ENCODE results near the gene NDUFA6.
"Not testable (repeated sequence)": the region's sequence is repeated elsewhere in the genome, so short reads cannot be mapped to it uniquely, and the experiment has no call there.

NDUFA6 gene

GRCh38 chr22:42090596-42091454, at the start of gene NDUFA6:
Gene NDUFA6, minus strand, starts transcription at chr22:42090772. Its CDS starts 28 bp downstream, at chr22:42090744.
- DNase-seq: peak; percentile 90

GRCh38 chr22:42140153-42140552, 49.6 kb upstream of the NDUFA6 start:
- DNase-seq: not testable (repeated sequence)

- not testable (repeated sequence) for DNase-seq
Observed at GRCh38 chr22:42139508-42139907, 48.9 kb upstream of the NDUFA6 start.

- DNase-seq: no peak
Observed at GRCh38 chr22:42138972-42139371, 48.4 kb upstream of the NDUFA6 start.

GRCh38 chr22:42138122-42138770, 47.7 kb upstream of the NDUFA6 start:
- no peak for DNase-seq

GRCh38 chr22:42135688-42136087, 45.1 kb upstream of the NDUFA6 start:
- DNase-seq: not testable (repeated sequence)

- no peak for DNase-seq
Observed at GRCh38 chr22:42134100-42135020, 43.8 kb upstream of the NDUFA6 start.

GRCh38 chr22:42132457-42132856, 41.9 kb upstream of the NDUFA6 start:
- no peak for DNase-seq

- DNase-seq: no peak
Observed at GRCh38 chr22:42131562-42131961, 41.0 kb upstream of the NDUFA6 start.

- not testable (repeated sequence) for DNase-seq
Observed at GRCh38 chr22:42130639-42131431, 40.3 kb upstream of the NDUFA6 start, which contains the start of gene CYP2D6. Gene CYP2D6, minus strand, starts transcription at chr22:42130810. Its CDS starts 19 bp downstream, at chr22:42130791.

- DNase-seq: not testable (repeated sequence)
Observed at GRCh38 chr22:42130182-42130581, 39.6 kb upstream of the NDUFA6 start.

GRCh38 chr22:42128776-42129694, 38.5 kb upstream of the NDUFA6 start:
- DNase-seq: not testable (repeated sequence)

GRCh38 chr22:42128007-42128406, 37.4 kb upstream of the NDUFA6 start:
- not testable (repeated sequence) for DNase-seq

- no peak for DNase-seq
Observed at GRCh38 chr22:42127606-42128005, 37.0 kb upstream of the NDUFA6 start.

GRCh38 chr22:42123529-42123928, 33.0 kb upstream of the NDUFA6 start:
- not testable (repeated sequence) for DNase-seq

GRCh38 chr22:42120231-42121021, 29.9 kb upstream of the NDUFA6 start:
- not testable (repeated sequence) for DNase-seq

- DNase-seq: no peak
Observed at GRCh38 chr22:42116848-42117424, 26.4 kb upstream of the NDUFA6 start.

- DNase-seq: not testable (repeated sequence)
Observed at GRCh38 chr22:42115420-42115830, 24.9 kb upstream of the NDUFA6 start.

- no peak for DNase-seq
Observed at GRCh38 chr22:42114721-42115120, 24.1 kb upstream of the NDUFA6 start.

GRCh38 chr22:42112793-42113192, 22.2 kb upstream of the NDUFA6 start:
- DNase-seq: not testable (repeated sequence)
